ENCODE results near the gene TMX1. TPM values are rescaled to one million over a fixed set of nuclear protein-coding genes. Genes with fewer than 3 reads are reported as not detected.

The TMX1 gene
- total and polyA plus RNA-seq, 4 donors = 11.6 to 22.8 (median 19.4) TPM

- Histone ChIP-seq H3K9me3 (ENCODE audit: control insufficient read depth in 4 of 4, low read length in 3 of 4) (no peaks in the 10 kb centered on the region), H3K27me3 (ENCODE audit: control insufficient read depth in 4 of 4, insufficient read depth in 4 of 4, low read length in 3 of 4) (no peaks in the 10 kb centered on the region), H3K27ac (ENCODE audit: low read depth in 1 of 2, low read length in 2 of 2) (no peak overlapping the region), H3K4me3 (ENCODE audit: low read depth in 1 of 3, low read length in 3 of 3) (no peak overlapping the region), H3K36me3 (ENCODE audit: control insufficient read depth in 4 of 4, insufficient read depth in 3 of 4, low read depth in 1 of 4, low read length in 3 of 4) (peaks cover 0 to 7% (median 2%) of the 10 kb centered on the region in 4 donors), H3K9ac (ENCODE audit: low read depth in 1 of 2, low read length in 2 of 2) (no peak overlapping the region), H3K4me1 (ENCODE audit: control insufficient read depth in 4 of 4, insufficient read depth in 4 of 4, low read length in 3 of 4) (no peaks in the 10 kb centered on the region)
- no peak for DNase-seq (ENCODE audit: low spot score)
- TF ChIP-seq TAF1 (conservative IDR thresholded peaks at IDR 0.05) (no peak), ZBTB33 (IDR thresholded peaks at IDR 0.05) (no peak), MAX (IDR thresholded peaks at IDR 0.05) (no peak), JUND (IDR thresholded peaks at IDR 0.05) (no peak), RAD21 (IDR thresholded peaks at IDR 0.05) (no peak), RXRA (IDR thresholded peaks at IDR 0.05) (no peak), NR2F2 (IDR thresholded peaks at IDR 0.05) (no peak), FOXA2 (IDR thresholded peaks at IDR 0.05) (no peak), FOXA1 (IDR thresholded peaks at IDR 0.05) (no peak), CTCF (IDR thresholded peaks at IDR 0.05; ENCODE audit: low read depth, low read length, missing input control) (no peak)
- WGBS = 90% methylated on average over 2 of the region's 2 CpGs
These were observed 21.1 kb downstream of the TMX1 start for GRCh38 chr14:51261151-51261550.

GRCh38 chr14:51262868-51263267 is 22.8 kb downstream of the TMX1 start:
- Histone ChIP-seq H3K9me3 (ENCODE audit: control insufficient read depth in 4 of 4, low read length in 3 of 4) (no peaks in the 10 kb centered on the region), H3K27me3 (ENCODE audit: control insufficient read depth in 4 of 4, insufficient read depth in 4 of 4, low read length in 3 of 4) (no peaks in the 10 kb centered on the region), H3K4me1 (ENCODE audit: control insufficient read depth in 4 of 4, insufficient read depth in 4 of 4, low read length in 3 of 4) (no peaks in the 10 kb centered on the region), H3K4me3 (ENCODE audit: low read depth in 1 of 3, low read length in 3 of 3) (no peak overlapping the region), H3K36me3 (ENCODE audit: control insufficient read depth in 4 of 4, insufficient read depth in 3 of 4, low read depth in 1 of 4, low read length in 3 of 4) (peaks cover 0 to 4% (median 1%) of the 10 kb centered on the region in 4 donors), H3K9ac (ENCODE audit: low read depth in 1 of 2, low read length in 2 of 2) (no peak overlapping the region), H3K27ac (ENCODE audit: low read depth in 1 of 2, low read length in 2 of 2) (no peak overlapping the region)
- DNase-seq (ENCODE audit: low spot score) = no peak
- 97% methylated on average over 2 of the region's 2 CpGs for WGBS
- no peak for TF ChIP-seq RXRA (IDR thresholded peaks at IDR 0.05)
- no peak for TF ChIP-seq CTCF (IDR thresholded peaks at IDR 0.05; ENCODE audit: low read depth, low read length, missing input control)
- TF ChIP-seq GABPA (IDR thresholded peaks at IDR 0.05 in 1 of 2, conservative IDR thresholded peaks at IDR 0.05 in 1 of 2) = no peak
- no peak for TF ChIP-seq FOXA2 (IDR thresholded peaks at IDR 0.05)
- no peak for TF ChIP-seq HNF4A (conservative IDR thresholded peaks at IDR 0.05)
- no peak for TF ChIP-seq ATF3 (IDR thresholded peaks at IDR 0.05)
- no peak for TF ChIP-seq FOXA1 (IDR thresholded peaks at IDR 0.05)
- TF ChIP-seq JUND (IDR thresholded peaks at IDR 0.05) = no peak
- no peak for TF ChIP-seq EGR1 (IDR thresholded peaks at IDR 0.05; ENCODE audit: low read depth in 2 of 2)
- TF ChIP-seq YY1 (IDR thresholded peaks at IDR 0.05) = no peak
- no peak for TF ChIP-seq RAD21 (IDR thresholded peaks at IDR 0.05)

All from liver (tissue), 9 donors.